SK-N-SH treated with all-trans-retinoic acid at 6 μM for 48 hours (cell line): ENCODE measurements around the gene YJU2.

Source experiments
- ARNTL ChIP-seq: fragments of 450-650 bp; formaldehyde crosslinking; IDR thresholded peaks from 2 replicates; pipeline ENCODE4 v1.5.0; 2020; ENCODE audit warnings: low read depth, mild to moderate bottlenecking, moderate library complexity, borderline replicate concordance
- CSRNP3 ChIP-seq: fragments of 250-450 bp; sonication (Bioruptor Pico); IDR thresholded peaks from 2 replicates; pipeline ENCODE4 v1.5.1; 2021; ENCODE audit warnings: mild to moderate bottlenecking, moderate library complexity
- ZFP30 ChIP-seq: fragments of 450-650 bp; formaldehyde crosslinking; IDR thresholded peaks from 2 replicates; pipeline ENCODE4 v1.5.0; 2022; ENCODE audit warnings: mild to moderate bottlenecking, moderate library complexity
- ZNF565 ChIP-seq: fragments of 450-650 bp; formaldehyde crosslinking; conservative IDR thresholded peaks from 2 replicates; pipeline ENCODE4 v1.5.0; 2020; ENCODE audit warnings: low read depth, mild to moderate bottlenecking, moderate library complexity
- ZNF8 ChIP-seq: fragments of 450-650 bp; formaldehyde crosslinking; IDR thresholded peaks from 2 replicates; pipeline ENCODE4 v1.5.0; 2020; ENCODE audit warnings: mild to moderate bottlenecking, moderate library complexity
- TF ChIP-seq, protein P1 (sequence below): fragments of 250-450 bp; sonication (Bioruptor Pico); IDR thresholded peaks from 2 replicates; pipeline ENCODE4 v1.8.0; 2020; ENCODE audit warnings: mild to moderate bottlenecking, moderate library complexity, borderline replicate concordance
- TF ChIP-seq, protein P2 (sequence below): fragments of 250-450 bp; sonication (Bioruptor Pico); IDR thresholded peaks from 2 replicates; pipeline ENCODE4 v1.5.0; 2020; ENCODE audit warnings: mild to moderate bottlenecking, moderate library complexity

- TF ChIP-seq ZNF8 (no peak), ZFP30 (CRISPR knock-in tag) (no peak), ZNF565 (CRISPR knock-in tag) (no peak), ARNTL (CRISPR knock-in tag) (no peak), CSRNP3 (CRISPR knock-in tag) (no peak)
- TF ChIP-seq, protein P1, sequence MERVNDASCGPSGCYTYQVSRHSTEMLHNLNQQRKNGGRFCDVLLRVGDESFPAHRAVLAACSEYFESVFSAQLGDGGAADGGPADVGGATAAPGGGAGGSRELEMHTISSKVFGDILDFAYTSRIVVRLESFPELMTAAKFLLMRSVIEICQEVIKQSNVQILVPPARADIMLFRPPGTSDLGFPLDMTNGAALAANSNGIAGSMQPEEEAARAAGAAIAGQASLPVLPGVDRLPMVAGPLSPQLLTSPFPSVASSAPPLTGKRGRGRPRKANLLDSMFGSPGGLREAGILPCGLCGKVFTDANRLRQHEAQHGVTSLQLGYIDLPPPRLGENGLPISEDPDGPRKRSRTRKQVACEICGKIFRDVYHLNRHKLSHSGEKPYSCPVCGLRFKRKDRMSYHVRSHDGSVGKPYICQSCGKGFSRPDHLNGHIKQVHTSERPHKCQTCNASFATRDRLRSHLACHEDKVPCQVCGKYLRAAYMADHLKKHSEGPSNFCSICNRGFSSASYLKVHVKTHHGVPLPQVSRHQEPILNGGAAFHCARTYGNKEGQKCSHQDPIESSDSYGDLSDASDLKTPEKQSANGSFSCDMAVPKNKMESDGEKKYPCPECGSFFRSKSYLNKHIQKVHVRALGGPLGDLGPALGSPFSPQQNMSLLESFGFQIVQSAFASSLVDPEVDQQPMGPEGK (CRISPR knock-in tag) = no peak
- TF ChIP-seq, protein P2, sequence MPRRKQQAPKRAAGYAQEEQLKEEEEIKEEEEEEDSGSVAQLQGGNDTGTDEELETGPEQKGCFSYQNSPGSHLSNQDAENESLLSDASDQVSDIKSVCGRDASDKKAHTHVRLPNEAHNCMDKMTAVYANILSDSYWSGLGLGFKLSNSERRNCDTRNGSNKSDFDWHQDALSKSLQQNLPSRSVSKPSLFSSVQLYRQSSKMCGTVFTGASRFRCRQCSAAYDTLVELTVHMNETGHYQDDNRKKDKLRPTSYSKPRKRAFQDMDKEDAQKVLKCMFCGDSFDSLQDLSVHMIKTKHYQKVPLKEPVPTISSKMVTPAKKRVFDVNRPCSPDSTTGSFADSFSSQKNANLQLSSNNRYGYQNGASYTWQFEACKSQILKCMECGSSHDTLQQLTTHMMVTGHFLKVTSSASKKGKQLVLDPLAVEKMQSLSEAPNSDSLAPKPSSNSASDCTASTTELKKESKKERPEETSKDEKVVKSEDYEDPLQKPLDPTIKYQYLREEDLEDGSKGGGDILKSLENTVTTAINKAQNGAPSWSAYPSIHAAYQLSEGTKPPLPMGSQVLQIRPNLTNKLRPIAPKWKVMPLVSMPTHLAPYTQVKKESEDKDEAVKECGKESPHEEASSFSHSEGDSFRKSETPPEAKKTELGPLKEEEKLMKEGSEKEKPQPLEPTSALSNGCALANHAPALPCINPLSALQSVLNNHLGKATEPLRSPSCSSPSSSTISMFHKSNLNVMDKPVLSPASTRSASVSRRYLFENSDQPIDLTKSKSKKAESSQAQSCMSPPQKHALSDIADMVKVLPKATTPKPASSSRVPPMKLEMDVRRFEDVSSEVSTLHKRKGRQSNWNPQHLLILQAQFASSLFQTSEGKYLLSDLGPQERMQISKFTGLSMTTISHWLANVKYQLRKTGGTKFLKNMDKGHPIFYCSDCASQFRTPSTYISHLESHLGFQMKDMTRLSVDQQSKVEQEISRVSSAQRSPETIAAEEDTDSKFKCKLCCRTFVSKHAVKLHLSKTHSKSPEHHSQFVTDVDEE = no peak
Observed at GRCh38 chr19:4216846-4217245, 30.0 kb upstream of the YJU2 start.
